HG03378 (cell line): ENCODE data around the gene BOD1L2.

Experiments
- ATAC-seq: cut with Tn5 transposase; IDR thresholded peaks from one replicate; pipeline ENCODE4 v1.9.1; 2021; ENCODE audit warnings: mild to moderate bottlenecking, moderate library complexity; ENCODE audit not compliant: unreplicated experiment

Gene BOD1L2

DNA sequence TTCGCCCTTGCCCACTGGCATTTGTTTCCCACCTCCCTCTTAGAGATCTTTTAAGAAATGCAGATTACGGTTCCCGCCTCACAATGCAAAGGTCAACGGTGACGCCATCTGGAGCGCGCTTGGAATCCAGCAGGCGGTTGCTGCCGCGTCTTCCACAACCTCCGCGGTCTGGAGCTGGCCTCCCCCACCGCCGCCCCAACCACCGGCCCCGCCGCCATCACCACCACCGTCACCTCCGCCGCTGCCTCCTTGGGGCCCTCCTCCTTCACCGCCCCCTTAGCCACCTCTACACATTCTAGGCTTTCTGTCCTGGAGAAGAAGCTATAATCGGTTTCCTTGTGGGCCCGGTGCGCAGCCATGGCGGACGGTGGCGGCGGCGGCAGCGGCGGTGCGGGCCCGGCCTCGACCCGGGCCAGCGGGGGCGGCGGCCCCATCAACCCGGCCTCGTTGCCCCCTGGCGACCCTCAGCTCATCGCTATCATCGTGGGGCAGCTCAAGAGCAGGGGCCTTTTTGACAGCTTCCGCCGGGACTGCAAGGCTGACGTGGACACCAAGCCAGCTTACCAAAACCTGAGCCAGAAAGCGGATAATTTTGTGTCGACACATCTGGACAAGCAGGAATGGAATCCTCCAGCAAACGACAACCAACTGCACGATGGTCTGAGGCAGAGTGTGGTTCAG, at the start of gene BOD1L2:
Gene BOD1L2, plus strand, starts transcription at position 132 of the 681 bp plus-strand sequence. Its CDS starts 226 bp downstream, at position 358.
- no peak for ATAC-seq

DNA sequence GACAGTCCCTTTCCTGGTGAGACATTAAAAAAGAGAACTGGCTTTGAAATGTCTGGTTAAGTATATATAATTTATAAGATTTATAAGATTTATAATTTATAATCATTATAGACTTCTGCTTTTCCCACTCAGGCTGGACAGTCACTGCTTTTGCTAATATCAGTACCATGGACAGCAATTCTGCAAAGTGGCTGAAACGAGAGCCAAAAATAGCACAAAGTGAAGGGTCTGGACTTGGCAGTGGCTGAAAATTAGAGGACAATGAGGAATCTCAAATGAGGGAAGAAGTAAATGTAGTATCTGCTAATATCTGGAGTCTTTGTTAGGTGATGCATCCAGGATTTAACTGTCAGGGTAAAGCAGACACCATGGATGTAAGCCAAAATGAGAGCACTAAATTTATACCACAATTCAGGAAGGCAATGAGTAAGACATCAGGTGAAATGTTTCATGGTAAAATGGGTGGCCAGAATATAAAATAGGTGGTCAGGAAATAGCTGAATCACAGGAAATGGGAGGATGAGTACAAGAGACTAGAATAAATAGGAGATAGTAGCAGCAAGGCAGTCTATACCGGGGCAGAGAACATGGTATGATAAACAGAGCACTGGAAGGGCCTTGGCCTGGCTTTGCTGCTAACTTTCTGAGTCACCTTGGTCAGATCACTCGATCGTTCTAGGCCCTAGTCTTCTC, 39.6 kb upstream of the BOD1L2 start:
- no peak for ATAC-seq

DNA sequence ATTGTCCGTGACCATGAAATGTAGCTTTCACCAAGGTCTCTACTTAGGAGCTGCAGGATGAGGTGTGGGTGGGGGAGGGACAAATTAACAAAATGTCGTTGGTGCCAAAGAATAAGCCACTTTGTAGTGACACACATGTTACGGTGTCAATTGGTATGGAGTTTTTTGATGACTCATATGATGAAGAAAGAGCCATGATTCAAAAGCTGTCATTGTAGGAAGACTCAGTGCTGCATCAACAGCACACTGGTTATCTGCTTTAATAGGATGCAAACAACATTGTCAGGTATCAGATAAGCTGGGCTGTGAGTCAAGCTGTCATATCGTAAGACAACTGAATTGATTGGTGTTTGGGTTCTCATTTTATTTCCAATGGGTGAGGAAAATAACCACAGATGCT, 36.6 kb upstream of the BOD1L2 start:
- ATAC-seq: no peak

DNA sequence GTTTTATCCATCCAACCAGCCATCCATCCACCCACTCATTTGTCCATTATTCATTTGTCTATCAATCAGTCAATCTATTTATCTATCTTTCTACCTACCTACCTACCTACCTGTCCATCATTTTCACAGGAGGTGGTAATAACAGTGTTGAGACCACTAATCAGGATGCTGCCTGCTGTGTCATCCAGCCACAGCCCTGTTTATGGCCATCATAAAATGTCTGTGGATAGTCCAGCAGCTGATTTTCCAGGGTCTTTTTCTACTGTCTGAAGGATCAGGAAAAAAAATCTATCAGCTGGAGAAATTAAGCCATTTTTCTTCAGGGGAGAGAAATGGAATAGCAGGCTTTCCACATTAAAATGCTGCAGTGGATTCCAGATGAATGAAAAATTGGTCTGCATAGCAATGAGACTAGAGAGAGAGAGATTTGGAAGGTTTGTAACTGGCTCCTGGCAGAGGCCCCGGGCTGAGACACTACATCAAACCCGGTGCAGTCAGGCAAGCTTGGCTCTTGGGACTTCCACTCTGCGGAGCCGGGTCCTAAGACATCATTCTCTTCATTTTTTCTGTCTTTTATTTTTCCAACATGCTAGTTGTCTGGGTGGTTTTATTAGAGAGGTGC, 33.0 kb upstream of the BOD1L2 start:
- ATAC-seq: no peak

DNA sequence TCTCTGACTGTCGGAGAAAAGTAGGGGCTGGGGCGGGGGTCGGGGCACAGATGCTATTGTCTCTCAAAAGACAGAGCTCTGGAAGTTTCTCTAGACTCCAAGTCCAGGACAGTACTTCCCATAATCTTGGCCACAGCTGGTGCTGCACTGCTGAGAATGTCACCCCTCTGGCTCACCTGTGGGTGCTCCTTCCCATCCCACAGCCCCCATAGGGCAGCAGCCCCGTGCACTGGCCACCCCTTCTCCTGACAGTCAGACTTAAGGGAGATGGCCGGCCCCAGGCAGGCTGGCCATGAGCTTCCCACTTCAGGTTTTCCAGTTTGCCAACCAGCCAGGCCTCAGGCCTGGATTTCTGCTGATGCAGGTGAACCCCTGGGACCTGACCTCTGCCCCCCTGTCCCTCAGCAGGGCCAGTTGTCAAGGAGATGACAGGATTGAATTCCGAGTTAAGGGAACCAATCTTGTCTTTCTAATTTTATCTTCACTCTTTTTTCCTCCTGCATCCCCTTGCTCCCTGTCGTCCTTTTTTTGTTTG, 30.2 kb upstream of the BOD1L2 start:
- no peak for ATAC-seq

DNA sequence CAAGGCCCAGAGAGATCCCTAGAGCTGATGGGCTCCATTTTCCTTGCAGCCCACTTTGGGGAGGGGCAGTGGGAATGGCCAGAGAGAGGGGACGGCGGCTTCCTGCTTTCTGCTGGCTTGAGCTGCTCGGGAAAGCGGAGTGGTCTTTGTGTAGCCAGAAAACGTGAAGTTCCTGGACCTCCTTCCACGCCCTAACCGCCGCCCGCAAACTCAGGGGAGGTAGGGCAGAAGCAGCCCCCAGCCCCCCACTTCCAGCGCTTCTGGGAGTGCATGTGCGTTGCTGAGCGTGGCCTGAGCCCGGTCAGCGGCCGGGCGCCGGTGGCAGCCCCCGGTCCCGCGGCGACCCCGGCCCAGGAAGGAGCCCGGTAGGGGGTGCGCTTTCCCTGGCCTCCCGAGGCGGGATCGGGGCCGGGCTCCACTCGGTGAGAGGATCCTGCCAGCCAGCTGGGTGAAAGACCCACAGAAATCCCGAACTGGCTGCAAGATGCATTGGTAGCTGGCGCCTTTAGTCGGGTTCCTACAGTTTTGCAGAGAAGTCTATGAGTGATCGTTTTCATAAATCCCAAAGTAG, 25.3 kb upstream of the BOD1L2 start:
- ATAC-seq: no peak

DNA sequence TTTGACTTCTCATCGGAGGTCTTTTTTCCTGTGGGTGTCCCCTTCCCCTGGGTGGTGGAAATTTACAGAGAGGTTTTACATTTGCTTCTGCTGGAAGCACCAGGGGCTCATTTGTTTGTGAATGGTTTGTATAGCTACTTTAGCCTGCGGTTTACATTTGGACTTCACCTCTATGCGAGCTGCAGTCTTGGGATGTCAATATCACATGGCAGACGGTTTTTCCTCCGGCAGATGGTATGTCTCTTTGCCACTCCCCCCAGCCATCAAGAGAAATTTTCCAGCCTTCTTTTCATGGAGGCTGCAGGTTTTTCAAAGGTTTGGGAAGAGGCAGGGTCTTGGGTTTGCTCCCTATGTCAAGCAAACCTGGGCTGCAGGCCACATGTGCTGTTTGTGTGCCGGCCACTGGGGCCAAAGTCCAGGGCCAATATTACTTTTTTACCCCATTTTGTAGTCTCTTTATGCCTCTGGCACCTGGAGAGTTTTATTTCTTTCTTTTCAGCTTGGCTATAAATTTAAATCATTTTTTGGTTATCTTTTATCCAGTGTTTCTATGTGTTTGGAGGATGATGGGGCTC, 23.9 kb upstream of the BOD1L2 start:
- no peak for ATAC-seq

DNA sequence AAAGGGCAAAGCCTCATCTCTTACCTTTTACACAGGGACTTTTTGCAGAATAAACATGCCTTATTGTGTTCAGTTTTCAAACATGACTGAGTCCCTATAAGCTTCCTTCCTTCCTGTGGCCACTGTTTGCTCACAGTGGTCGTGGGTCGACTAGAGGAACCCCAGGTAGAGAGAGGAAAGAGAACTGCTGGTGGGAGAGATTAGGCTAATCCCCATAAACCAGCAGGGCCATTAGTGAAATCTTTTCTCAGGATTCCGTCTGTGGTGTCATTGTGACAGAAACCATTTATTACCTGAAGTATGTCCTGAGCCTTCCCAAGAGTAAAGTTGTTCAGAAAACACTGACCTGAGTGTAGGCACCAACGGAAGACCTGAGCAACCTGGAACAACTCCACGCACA, 21.3 kb upstream of the BOD1L2 start:
- ATAC-seq: no peak

DNA sequence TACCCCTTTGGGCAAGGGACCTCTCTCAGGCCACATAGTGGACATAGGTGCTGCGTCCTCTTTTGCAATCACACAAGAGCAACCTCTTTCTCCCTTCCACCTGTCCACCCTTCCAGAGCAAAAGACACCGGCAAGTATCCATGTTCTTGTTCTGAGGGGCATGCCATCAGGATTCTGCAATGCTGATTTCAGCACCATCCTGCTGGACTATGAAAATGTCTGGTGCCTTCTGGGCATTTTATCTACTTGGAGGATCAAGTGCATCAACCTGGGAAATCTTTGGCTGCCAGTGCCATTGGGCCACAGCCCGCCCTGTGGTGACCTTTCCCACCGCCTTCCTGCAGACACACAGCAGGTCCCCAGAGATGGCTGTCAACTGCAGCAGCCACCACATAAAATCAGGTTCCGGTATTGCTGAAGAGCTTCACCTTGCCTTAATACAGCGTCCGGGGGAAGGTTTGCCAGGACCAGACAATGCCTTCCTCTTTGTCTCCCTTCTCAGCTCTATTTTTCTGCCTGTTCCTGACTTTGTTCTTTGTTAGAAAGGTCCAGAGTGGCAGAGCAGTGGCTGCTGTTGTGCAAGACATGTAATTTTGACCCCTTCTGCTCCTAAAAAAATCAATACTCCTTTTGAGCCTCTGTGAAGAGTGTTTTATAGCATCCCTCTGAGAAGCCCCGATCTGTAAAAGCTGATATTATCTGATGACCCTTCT, 18.5 kb upstream of the BOD1L2 start:
- ATAC-seq: no peak

DNA sequence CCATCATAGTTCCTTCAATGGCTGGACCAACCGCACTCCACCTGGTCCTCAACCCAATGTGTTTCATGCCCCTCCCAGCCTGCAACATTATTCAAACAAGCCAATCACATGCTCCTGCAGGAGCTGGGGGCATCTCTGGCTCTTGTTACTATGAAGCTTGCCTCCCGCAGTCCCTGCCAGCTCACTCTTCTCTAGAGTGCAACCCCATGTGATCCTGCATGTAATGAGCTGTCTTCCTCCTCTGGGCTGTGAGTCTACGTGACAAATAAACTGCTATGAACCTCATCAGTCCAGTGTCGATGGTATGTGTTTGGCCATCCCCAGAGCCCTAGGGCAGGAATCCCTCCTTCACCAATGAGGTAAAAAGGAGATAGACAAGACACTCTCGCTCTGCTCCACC, 15.8 kb upstream of the BOD1L2 start:
- no peak for ATAC-seq

DNA sequence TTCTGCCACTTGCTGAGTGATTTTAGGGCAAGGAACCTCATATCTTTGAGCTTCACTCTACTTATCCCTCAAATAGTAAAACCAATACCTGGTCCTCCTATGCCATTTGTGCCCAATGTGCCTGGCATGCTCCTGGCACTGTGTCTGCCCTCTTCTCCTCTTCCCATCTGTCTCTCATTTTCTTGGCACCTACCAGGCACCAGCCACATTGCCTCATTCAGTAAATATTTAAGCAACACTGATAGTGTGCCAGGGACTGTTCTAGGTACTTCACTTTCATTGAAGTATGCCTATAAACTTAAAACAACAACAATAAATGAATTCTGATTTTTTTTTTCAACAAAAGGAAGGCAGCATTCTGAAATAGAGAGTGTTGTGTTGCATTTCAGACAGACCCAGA, 15.1 kb upstream of the BOD1L2 start:
- ATAC-seq: no peak

DNA sequence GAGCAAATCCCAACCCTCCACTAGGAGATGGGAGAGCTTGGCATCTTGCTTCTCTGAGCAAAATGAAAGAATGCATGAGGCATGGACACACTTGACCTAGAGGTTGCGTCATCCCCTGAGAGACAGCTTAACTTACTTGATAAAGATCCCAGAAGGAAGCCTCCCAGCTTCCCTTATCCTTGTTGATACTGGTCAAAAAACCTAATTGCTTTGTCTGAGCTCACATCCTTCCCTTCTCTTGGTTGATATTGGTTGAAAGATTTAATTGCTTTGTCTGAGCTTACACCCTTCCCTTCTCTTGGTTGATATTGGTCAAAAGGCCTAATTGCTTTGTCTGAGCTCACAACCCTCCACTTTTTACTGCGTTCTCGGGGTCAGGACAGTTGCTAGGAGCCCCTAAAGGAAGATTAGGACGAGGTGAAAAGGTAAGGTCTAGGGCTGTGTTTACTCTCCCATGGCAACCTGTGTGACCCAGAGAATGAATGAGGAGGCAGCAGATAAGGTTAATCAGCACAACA, 12.2 kb upstream of the BOD1L2 start:
- no peak for ATAC-seq

DNA sequence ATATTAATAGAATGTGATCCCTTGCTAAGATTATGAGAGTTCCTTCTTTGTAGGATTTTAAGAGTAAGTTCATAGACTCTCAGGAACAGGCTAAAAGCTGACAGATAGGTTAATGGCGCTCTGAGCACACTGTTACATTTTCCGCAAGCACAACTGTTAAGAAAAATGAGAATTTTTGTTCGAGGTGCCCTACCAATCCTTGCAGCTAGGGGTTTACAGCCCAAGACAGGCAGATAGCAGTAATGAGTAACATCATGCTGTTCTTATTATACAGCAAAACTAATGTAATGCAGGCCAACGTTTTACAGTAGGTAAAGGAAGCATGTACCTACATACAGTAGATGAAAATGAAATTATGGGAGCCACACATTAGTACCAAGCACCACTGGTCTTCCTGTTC, 11.2 kb upstream of the BOD1L2 start:
- no peak for ATAC-seq

DNA sequence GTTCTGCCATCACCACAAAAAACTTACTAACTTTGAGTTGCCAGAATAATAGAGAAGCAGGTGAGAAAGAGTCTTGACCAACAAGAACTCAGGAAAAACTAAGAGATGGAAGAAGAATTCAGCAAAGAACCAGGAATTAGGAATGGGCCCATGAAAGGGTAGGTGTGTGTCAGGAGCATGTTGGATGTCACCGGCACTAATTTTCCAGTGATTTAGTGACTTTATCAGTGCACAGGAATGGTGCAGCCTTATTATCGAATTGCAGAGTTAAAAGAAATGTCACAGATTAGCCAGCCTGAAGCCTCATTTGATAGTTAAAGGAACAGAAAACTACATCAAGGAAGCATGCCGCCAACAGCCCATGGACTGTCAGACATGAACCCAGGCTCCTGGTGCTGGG, 9.0 kb upstream of the BOD1L2 start:
- ATAC-seq: no peak

DNA sequence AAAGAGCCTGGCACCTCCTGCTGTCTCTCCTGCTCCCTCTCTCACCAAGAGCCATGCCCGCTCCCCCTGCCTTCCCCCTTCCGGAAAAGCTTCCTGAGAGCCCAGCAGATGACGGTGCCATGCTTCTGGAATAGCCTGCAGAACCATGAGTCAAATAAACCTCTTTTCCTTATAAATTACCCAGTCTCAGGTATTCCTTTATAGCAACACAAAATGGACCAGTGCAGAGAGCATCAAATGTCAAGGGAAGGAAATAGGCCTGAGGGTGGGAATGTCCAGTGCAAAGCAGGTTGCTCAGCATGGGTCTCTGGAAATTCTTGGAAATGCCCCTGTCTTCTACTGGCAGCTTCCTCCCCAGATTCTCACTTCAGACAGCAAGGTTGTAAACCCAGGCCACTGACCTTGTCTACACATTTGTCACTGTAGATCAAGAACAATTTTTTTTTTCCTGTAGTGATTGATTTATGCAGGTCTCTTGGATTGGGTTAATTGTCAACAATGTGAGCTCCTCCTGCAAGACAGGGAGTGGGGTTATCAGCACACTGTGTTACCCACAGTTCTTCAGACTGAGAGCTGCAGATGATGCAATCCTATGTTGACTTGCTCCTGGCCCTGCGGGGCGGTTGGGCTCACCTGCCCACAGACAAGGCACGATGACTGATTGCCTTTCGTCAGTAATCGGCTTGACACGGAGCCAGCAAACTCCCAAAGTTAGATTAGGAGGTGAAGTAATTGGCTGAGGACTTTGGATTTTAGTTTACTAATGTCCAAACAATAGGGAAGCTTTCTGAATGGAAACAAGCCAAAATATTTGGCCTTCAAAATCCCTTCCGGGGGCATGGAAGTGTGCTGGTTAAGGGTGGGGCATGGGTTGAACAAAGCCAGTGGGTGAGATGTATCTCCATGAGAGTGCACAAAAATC, 5.4 kb upstream of the BOD1L2 start:
- no peak for ATAC-seq

DNA sequence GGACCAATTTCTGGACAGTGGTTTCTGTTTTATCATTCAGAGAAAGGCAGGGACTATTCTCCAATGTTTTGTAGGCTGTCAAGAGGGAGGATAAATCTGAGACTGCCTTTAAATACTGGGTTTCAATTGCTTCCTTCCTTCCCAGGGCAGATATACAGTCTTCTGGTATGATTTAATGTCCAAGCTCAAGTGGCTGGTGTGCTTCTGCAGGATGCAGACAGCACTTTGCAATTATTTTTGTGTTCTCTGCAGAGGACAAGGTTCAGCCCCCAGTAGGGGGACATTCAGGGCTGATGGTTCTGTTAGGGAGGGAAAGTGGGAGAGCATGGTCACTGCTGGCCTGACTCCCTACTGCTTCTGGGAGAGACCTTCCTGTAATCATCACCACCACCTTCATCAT, 4.6 kb upstream of the BOD1L2 start:
- ATAC-seq: no peak

DNA sequence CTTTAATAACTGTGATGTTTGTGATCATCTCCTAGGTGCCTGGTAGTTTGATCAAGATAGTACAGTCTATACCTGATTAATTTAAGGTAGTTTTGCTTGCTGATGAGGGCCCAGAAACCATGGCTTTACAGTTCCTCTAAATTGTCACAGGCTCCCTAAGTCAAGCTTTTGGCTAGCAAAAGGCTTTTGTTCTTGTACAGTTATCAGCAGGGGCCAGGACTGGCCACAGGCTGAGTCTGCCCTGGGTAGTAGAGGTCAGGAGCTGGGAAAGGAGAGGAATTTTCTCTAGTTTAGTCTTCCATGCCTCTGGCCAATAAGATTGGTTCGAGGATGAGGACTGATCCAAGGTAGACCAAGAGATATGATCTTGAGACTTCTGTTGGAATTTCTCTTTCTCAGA, 3.6 kb upstream of the BOD1L2 start:
- no peak for ATAC-seq

DNA sequence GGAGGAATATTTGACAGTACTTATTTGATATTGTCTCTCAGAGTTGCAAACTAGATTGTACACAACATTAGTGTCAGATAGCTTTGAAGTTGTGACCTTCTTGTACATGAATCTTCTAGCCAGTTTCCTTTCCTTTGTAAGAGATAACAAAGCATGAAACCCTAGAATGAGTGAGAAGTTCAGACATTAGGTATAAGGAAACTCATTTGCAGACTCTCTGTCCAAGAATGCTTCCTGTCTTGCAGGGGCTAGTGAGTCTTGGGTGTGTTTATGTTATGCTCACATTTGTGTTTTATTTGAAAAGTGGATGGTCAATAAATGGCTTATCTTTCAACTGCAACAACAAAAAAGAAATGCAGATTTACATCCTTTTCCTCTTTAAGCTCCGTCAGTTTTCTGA, 1.4 kb downstream of the BOD1L2 start:
- no peak for ATAC-seq

DNA sequence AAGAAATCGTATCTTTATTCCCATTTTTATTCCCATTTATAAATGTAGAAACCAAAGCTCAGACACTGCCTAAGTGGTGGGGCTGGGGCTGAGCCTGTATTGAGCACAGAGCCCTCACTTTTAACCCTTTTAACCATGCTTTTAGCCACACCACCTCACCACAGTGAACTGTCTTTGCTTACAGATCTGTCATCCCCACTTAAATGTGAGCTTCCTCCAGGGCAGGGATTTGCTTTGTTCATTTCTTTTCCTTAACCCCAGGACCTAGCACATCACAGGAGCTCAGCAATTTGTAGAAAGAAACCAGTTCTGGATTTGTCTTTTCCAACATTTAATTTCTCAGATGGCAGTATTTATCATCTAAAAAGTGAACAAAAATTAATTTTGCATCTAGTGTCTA, 2.2 kb downstream of the BOD1L2 start:
- ATAC-seq: no peak
